ENCODE measurements around the gene SH3RF1. TPM values are rescaled to one million over a fixed set of nuclear protein-coding genes. Genes with fewer than 3 reads are reported as not detected.

Gene SH3RF1
- total and polyA plus RNA-seq, 2 of the 13 experiments (the other 11 are each of a cell fraction or from before 2014, with no cell fraction given), result 3.1 to 3.2 TPM

GRCh38 chr4:169254546-169254983 lies 16.2 kb downstream of the SH3RF1 start (continued):
- TF ChIP-seq PAXIP1 (CRISPR knock-in tag; conservative IDR thresholded peaks at IDR 0.05) (peak; percentile 39; the same call in 1 of the 2 replicates), TBL1XR1 (IDR thresholded peaks at IDR 0.05; ENCODE audit: borderline replicate concordance, low read length, partially characterized antibody) (no peak)

GRCh38 chr4:169253904-169254303 lies 16.9 kb downstream of the SH3RF1 start:
- H3K9me3 ChIP-seq (ENCODE audit: low read length), result no peaks in the 10 kb centered on the region
- WGBS (ENCODE audit: low lambda C conversion rate), result 0% methylated on average over 1 of the region's 1 CpG
- ATAC-seq (no peak), FAIRE-seq (no peak), DNase-seq (ENCODE audit: low spot score) (no peak)
- H2AFZ ChIP-seq (ENCODE audit: low read length), result no peak overlapping the region
- H3K27me3 ChIP-seq (ENCODE audit: control insufficient read depth in 1 of 2, insufficient read depth in 2 of 2, low read length in 2 of 2), result no peaks in the 10 kb centered on the region
- BruUV-seq (replicated peaks), result no TSS peak
- no peaks in the 10 kb centered on the region for H3K36me3 ChIP-seq (replicated peaks in 1 of 2; ENCODE audit: control insufficient read depth in 1 of 2, insufficient read depth in 2 of 2, low read length in 2 of 2)
- no peak overlapping the region for H3K9ac ChIP-seq (ENCODE audit: insufficient read depth, low read depth, low read length)
- CTCF ChIA-PET (ENCODE audit: low intra/inter-chr PET ratio, low total read pairs), result no interaction called here
- H3K4me1 ChIP-seq (ENCODE audit: insufficient read depth, low read length), result peaks cover 85% of the 10 kb centered on the region
- POLR2A ChIA-PET, result interaction anchor here (0.6 kb wide), 1 partner anchor 19 kb away, joined by 3 read pairs; no protein-coding TSS in a partner anchor
- no peak overlapping the region for H3K4me3 ChIP-seq (replicated peaks in 1 of 3; ENCODE audit: insufficient read depth in 1 of 3, low read depth in 2 of 3, low read length in 3 of 3)
- H3K4me2 ChIP-seq (ENCODE audit: low read depth, low read length), result no peak overlapping the region
- intact Hi-C loops (cut with micrococcal nuclease; ENCODE audit: unreplicated experiment), result loop anchor here (5.0 kb wide), 1 partner anchor 182 kb away; no protein-coding TSS in a partner anchor
- no peaks in the 10 kb centered on the region for H4K20me1 ChIP-seq (ENCODE audit: insufficient read depth, low read length)
- in situ Hi-C loops (cut with HindIII; ENCODE audit: extremely low pct_ligation_motif_present, low pct_unique_long_range_greater_than_20kb), result no loop called here
- H3K79me2 ChIP-seq (ENCODE audit: insufficient read depth, low read length), result peaks cover 6% of the 10 kb centered on the region
- H3K27ac ChIP-seq (ENCODE audit: extremely low read length, insufficient read depth, low read length), result no peak overlapping the region
- TF ChIP-seq ZNF121 (CRISPR knock-in tag; IDR thresholded peaks at IDR 0.05), result no peak
- no peak for TF ChIP-seq ZNF781 (CRISPR knock-in tag; IDR thresholded peaks at IDR 0.05; ENCODE audit: borderline replicate concordance, not compliant biosample characterization)
- no peak for TF ChIP-seq ZBED4 (CRISPR knock-in tag; IDR thresholded peaks at IDR 0.05; ENCODE audit: borderline replicate concordance)
- no peak for TF ChIP-seq CHD2 (IDR thresholded peaks at IDR 0.05; ENCODE audit: low read depth, low read length)
- no peak for TF ChIP-seq NR0B2 (CRISPR knock-in tag; IDR thresholded peaks at IDR 0.05)
- no peak for TF ChIP-seq TCF7L2 (IDR thresholded peaks at IDR 0.05; ENCODE audit: low read depth, low read length)
- no peak for TF ChIP-seq HMGA1 (CRISPR knock-in tag; conservative IDR thresholded peaks at IDR 0.05)
- TF ChIP-seq ZNF280B (CRISPR knock-in tag; IDR thresholded peaks at IDR 0.05; ENCODE audit: borderline replicate concordance), result no peak
- no peak for TF ChIP-seq MIXL1 (CRISPR knock-in tag; IDR thresholded peaks at IDR 0.05)

Measured in HepG2 (cell line).